ENCODE data around the gene PRICKLE2. TPM values are rescaled to one million over a fixed set of nuclear protein-coding genes. Genes with fewer than 3 reads are reported as not detected.

The PRICKLE2 gene
- total RNA-seq, 1 experiment from 2014 or later: 0.40 TPM

GRCh38 chr3:64070704-64071103 lies 154.6 kb downstream of the PRICKLE2 start:
- H3K4me3 ChIP-seq: no peak overlapping the region
- DNase-seq: no peak

GRCh38 chr3:64067506-64068346 lies 157.5 kb downstream of the PRICKLE2 start:
- peak; percentile 16 for DNase-seq
- Histone ChIP-seq H3K36me3 (no peaks in the 10 kb centered on the region), H3K9me3 (no peaks in the 10 kb centered on the region), H3K4me3 (no peak overlapping the region), H3K27me3 (no peaks in the 10 kb centered on the region)

More at GRCh38 chr3:64070704-64071103, 154.6 kb downstream of the PRICKLE2 start:
- no peaks in the 10 kb centered on the region for H3K9me3 ChIP-seq
- no peaks in the 10 kb centered on the region for H3K27me3 ChIP-seq
- H3K36me3 ChIP-seq: no peaks in the 10 kb centered on the region

- Histone ChIP-seq H3K27me3 (no peaks in the 10 kb centered on the region), H3K36me3 (no peaks in the 10 kb centered on the region), H3K4me3 (no peak overlapping the region), H3K9me3 (no peaks in the 10 kb centered on the region)
- no peak for DNase-seq
Observed at GRCh38 chr3:64064804-64065203, 160.5 kb downstream of the PRICKLE2 start.

GRCh38 chr3:64063983-64064438 lies 161.3 kb downstream of the PRICKLE2 start:
- H3K9me3 ChIP-seq: no peaks in the 10 kb centered on the region
- H3K4me3 ChIP-seq: no peak overlapping the region
- no peaks in the 10 kb centered on the region for H3K27me3 ChIP-seq
- no peak for DNase-seq
- H3K36me3 ChIP-seq: no peaks in the 10 kb centered on the region

- H3K27me3 ChIP-seq: no peaks in the 10 kb centered on the region
- H3K36me3 ChIP-seq: no peaks in the 10 kb centered on the region
- H3K4me3 ChIP-seq: no peak overlapping the region
- DNase-seq: no peak
- no peaks in the 10 kb centered on the region for H3K9me3 ChIP-seq
Observed at GRCh38 chr3:64063207-64063982, 161.9 kb downstream of the PRICKLE2 start.

- Histone ChIP-seq H3K36me3 (no peaks in the 10 kb centered on the region), H3K9me3 (no peaks in the 10 kb centered on the region), H3K4me3 (no peak overlapping the region), H3K27me3 (no peaks in the 10 kb centered on the region)
- no peak for DNase-seq
Observed at GRCh38 chr3:64061628-64062027, 163.6 kb downstream of the PRICKLE2 start.

GRCh38 chr3:64059484-64060175 lies 165.6 kb downstream of the PRICKLE2 start:
- Histone ChIP-seq H3K4me3 (no peak overlapping the region), H3K27me3 (no peaks in the 10 kb centered on the region), H3K36me3 (no peaks in the 10 kb centered on the region), H3K9me3 (no peaks in the 10 kb centered on the region)
- DNase-seq: no peak

GRCh38 chr3:64058566-64058965 lies 166.7 kb downstream of the PRICKLE2 start:
- Histone ChIP-seq H3K27me3 (no peaks in the 10 kb centered on the region), H3K36me3 (no peaks in the 10 kb centered on the region), H3K4me3 (no peak overlapping the region), H3K9me3 (no peaks in the 10 kb centered on the region)
- DNase-seq: no peak

- Histone ChIP-seq H3K9me3 (no peaks in the 10 kb centered on the region), H3K36me3 (no peaks in the 10 kb centered on the region), H3K27me3 (no peaks in the 10 kb centered on the region), H3K4me3 (no peak overlapping the region)
- no peak for DNase-seq
Observed at GRCh38 chr3:64057231-64057630, 168.0 kb downstream of the PRICKLE2 start.

- no peak for DNase-seq
- H3K27me3 ChIP-seq: no peaks in the 10 kb centered on the region
- no peaks in the 10 kb centered on the region for H3K9me3 ChIP-seq
- no peaks in the 10 kb centered on the region for H3K36me3 ChIP-seq
- H3K4me3 ChIP-seq: no peak overlapping the region
Observed at GRCh38 chr3:64056606-64057180, 168.6 kb downstream of the PRICKLE2 start.

- Histone ChIP-seq H3K9me3 (no peaks in the 10 kb centered on the region), H3K4me3 (no peak overlapping the region), H3K27me3 (no peaks in the 10 kb centered on the region), H3K36me3 (no peaks in the 10 kb centered on the region)
- DNase-seq: no peak
Observed at GRCh38 chr3:64055076-64055475, 170.2 kb downstream of the PRICKLE2 start.

GRCh38 chr3:64054488-64054887 lies 170.8 kb downstream of the PRICKLE2 start:
- H3K27me3 ChIP-seq: no peaks in the 10 kb centered on the region
- DNase-seq: no peak

GRCh38 chr3:64053581-64053980 lies 171.7 kb downstream of the PRICKLE2 start:
- Histone ChIP-seq H3K36me3 (no peaks in the 10 kb centered on the region), H3K9me3 (no peaks in the 10 kb centered on the region), H3K27me3 (no peaks in the 10 kb centered on the region), H3K4me3 (no peak overlapping the region)
- no peak for DNase-seq

More at GRCh38 chr3:64054488-64054887, 170.8 kb downstream of the PRICKLE2 start:
- Histone ChIP-seq H3K9me3 (no peaks in the 10 kb centered on the region), H3K4me3 (no peak overlapping the region), H3K36me3 (no peaks in the 10 kb centered on the region)

- no peak for DNase-seq
- Histone ChIP-seq H3K36me3 (no peaks in the 10 kb centered on the region), H3K4me3 (no peak overlapping the region), H3K27me3 (no peaks in the 10 kb centered on the region), H3K9me3 (no peaks in the 10 kb centered on the region)
Observed at GRCh38 chr3:64053117-64053516, 172.1 kb downstream of the PRICKLE2 start.

- Histone ChIP-seq H3K4me3 (no peak overlapping the region), H3K27me3 (no peaks in the 10 kb centered on the region), H3K9me3 (no peaks in the 10 kb centered on the region), H3K36me3 (no peaks in the 10 kb centered on the region)
- DNase-seq: no peak
Observed at GRCh38 chr3:64049832-64050231, 175.4 kb downstream of the PRICKLE2 start.

GRCh38 chr3:64049136-64049535 lies 176.1 kb downstream of the PRICKLE2 start:
- H3K4me3 ChIP-seq: no peak overlapping the region
- DNase-seq: no peak
- H3K9me3 ChIP-seq: no peaks in the 10 kb centered on the region
- no peaks in the 10 kb centered on the region for H3K27me3 ChIP-seq
- no peaks in the 10 kb centered on the region for H3K36me3 ChIP-seq

- Histone ChIP-seq H3K27me3 (no peaks in the 10 kb centered on the region), H3K36me3 (no peaks in the 10 kb centered on the region), H3K4me3 (no peak overlapping the region), H3K9me3 (no peaks in the 10 kb centered on the region)
- no peak for DNase-seq
Observed at GRCh38 chr3:64048631-64049061, 176.6 kb downstream of the PRICKLE2 start.
